GM21390 (cell line): Measurements from ENCODE around the gene RORC.
"Not testable (repeated sequence)": the region's sequence is repeated elsewhere in the genome, so short reads cannot be mapped to it uniquely, and the experiment has no call there.

Source experiments
- ATAC-seq: cut with Tn5 transposase; IDR thresholded peaks from one replicate; pipeline ENCODE4 v1.9.1; 2021; ENCODE audit not compliant: unreplicated experiment

The RORC gene

GRCh38 chr1:151831605-151832004 lies at the start of gene RORC:
Gene RORC (minus strand): TSS chr1:151831802. CDS start chr1:151831764, 38 bp downstream.
- no peak for ATAC-seq

- ATAC-seq, result no peak
These were observed 44.0 kb upstream of the RORC start for GRCh38 chr1:151875419-151876097.

GRCh38 chr1:151872776-151873175 lies 41.2 kb upstream of the RORC start:
- ATAC-seq, result not testable (repeated sequence)

- ATAC-seq, result no peak
These were observed 39.9 kb upstream of the RORC start for GRCh38 chr1:151871284-151872030.

GRCh38 chr1:151868486-151868885 lies 36.9 kb upstream of the RORC start:
- ATAC-seq, result no peak

GRCh38 chr1:151867765-151868411 lies 36.3 kb upstream of the RORC start:
- no peak for ATAC-seq

GRCh38 chr1:151867321-151867720 lies 35.7 kb upstream of the RORC start:
- no peak for ATAC-seq

DNA sequence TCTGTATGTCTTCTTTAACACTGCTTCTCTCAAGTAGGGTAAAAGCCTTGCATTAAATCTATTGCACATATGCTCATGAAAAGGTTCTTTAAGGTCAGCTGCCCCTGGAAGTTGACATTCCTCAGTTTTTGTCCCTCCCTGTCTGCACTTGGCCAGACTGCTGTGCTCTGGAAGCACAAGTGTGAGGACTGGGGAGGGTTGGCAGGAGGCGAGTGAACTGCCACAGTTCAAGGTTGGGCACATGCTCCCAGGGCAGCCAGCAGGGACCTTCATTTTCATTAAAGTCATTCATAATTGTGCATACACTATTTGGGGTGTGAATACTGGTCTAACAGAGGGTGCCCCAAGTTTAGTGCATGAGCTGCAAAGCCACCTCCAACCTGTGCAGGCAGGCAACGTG lies 32.8 kb upstream of the RORC start:
- ATAC-seq, result no peak

DNA sequence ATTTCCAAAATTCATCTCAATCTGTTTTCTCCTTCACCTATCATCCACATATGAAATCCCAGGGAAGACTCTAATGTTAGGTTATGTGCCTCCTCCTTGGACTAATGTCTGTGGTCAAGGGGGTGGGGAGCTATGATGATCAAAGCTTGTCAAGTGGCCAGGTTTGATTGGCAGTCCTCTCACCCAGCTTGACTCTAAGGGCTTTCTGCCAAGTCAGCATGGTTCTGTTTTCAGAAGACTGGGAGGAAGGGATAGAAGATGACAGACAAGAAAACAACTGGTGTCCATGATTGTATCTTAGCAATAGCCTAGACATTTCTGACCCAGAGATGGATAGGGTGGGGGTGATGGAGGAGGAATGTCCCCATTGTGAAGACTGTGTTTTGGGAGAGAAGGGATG lies 31.0 kb upstream of the RORC start:
- no peak for ATAC-seq

DNA sequence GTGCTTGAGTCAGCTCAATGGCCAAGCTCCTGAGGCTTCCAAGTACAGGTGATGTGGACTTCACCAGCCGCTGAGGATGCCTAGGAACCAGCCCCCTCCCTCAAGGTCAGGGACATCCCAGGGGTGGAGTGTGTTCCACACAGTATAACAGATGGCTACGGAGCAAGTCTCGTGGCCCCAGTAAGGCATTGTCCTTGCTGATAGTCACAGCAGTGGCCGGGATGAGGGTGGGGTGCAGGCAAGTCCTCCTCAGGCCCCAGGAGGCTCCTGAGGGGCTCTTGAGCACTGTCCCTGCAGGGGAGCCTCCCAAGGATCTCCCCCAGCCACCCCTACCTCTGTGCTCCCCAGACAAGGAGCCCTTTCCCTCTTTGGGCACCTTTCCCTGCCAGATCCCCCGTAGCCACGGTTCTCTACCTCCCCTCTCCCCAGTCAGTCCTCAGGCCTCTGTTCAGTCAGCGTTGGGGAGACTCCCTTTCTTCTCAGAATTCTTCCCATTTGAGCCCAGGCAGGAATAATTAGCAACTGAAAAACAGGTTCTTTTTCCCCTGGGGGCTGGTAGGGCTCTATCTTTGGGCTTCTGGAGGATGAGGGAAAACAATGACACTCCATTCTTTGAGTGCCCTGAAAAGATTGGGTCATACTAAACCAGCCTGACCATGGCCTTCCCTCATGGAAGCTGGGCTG lies 29.0 kb upstream of the RORC start:
- ATAC-seq, result no peak

- no peak for ATAC-seq
These were observed 28.3 kb upstream of the RORC start for GRCh38 chr1:151859891-151860293.

- ATAC-seq, result no peak
These were observed 27.5 kb upstream of the RORC start for GRCh38 chr1:151858886-151859665.

DNA sequence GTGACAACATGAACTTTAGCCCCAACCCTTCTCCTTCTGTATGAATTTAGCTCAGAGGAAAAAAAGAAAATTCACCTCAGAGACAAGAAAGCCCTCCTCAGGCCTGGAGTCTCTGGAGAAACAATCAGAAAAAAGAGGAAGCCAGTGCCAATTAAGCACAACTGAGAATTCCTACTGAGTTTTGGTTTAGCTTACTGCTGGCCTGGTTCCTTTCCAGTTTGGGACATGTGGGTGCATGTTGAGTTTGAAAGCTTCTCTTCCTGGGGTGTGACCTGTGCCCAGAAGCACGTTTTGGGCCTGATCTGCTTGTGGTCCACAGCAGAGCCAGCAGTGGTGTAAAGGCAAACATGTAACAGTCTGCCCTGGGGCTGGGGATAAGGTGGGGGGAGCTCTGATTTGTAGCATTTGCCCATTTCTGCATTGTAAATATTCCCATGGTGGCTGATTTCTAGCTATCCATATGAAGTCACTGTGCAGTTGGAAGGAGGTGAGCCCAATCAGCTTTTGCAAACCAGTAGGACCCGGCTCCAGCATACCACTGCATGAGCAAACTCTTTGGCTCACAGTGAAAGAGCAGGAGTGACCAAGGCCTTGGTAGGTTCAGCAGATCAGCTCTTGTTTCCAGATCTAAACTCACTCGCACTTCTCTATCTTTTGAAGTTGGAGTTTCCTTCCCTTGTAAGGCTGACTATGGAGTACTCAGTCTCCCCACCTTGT lies 26.6 kb upstream of the RORC start:
- ATAC-seq, result no peak

GRCh38 chr1:151855933-151856332 lies 24.3 kb upstream of the RORC start:
- ATAC-seq, result no peak

DNA sequence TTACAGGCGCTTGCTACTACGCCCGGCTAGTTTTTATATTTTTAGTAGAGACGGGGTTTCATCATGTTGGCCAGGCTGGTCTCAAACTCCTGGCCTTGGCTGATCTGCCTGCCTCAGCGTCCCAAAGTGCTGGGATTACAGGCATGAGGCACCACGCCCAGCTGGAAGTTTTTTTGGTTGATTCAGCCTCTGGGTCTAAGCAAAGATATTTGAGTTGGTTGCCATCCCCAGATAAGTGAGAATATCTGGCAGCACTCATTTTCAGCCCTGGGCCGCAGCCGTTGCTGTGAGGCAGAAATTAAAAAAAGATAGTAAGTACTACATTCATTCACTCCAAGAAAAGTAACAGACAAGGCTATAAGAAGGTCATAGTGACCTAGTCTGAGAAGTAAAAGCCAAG lies 23.9 kb upstream of the RORC start:
- not testable (repeated sequence) for ATAC-seq

DNA sequence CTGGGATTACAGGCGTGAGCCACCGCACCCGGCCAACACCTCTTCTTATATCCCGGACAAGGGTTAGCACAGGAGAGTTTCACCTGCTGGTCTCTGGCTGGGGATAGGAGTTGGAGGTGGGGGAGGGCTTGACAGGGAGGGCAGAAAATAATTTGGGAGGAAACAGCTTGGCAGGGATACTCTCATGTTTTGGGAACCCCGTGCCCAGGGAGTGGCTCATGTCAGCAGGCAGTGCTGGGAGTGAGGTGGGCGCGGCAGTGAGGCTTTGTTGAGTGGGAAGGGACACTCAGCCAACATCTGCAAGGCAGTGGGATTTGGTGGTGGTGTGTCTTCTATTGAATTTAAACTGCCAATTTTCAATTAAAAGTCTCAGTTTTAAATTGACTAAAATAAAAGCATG lies 23.1 kb upstream of the RORC start:
- no peak for ATAC-seq

GRCh38 chr1:151853411-151853943 lies 21.9 kb upstream of the RORC start, which contains the start of gene THEM5:
Gene THEM5 (minus strand): TSS chr1:151853712. CDS start chr1:151853565, 147 bp downstream.
- ATAC-seq, result no peak

DNA sequence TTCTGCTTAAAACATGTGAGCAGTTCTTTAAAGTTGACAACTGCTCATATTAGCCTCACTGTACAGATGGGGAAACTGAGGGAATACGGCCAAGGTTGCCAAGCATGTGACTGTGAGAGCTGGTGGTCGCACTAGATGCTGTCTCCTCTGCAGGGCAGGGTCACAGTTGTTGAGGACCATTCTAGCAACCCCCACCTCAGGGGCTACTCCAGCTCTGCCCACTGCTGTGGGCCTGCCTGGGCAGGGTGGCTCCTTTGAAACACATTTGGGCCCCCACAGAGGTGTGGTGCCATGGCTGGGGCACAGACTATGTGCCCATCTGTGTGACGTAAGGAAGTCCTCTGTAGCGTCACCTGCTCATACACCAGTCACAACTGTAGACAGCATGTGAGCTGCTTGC lies 21.1 kb upstream of the RORC start:
- ATAC-seq, result no peak

- ATAC-seq, result no peak
These were observed 20.3 kb upstream of the RORC start for GRCh38 chr1:151851886-151852285.

DNA sequence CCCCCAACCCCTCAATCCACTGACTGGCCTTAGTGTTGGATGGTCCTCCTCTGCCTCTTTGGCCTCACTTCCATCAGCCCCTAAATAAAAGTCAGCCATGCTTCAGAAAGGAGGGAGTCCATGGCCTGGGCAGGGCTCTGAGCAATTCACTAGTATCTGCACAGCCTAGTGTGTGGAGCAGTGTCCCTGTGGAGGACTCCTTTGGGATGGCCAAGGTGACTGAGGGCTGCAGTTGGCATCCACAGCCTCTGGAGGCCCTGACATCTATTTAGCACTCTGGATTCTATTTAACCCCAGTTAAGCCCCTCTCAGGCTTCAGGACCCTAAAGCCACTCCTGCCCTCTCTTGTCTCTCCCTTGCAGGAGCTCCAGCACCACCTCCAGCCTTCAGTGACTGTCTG lies 18.3 kb upstream of the RORC start:
- ATAC-seq, result no peak
